ENCODE measurements around the gene EMILIN2. TPM values are rescaled to one million over a fixed set of nuclear protein-coding genes. Genes with fewer than 3 reads are reported as not detected.
A peak's percentile ranks its signal among the peaks of the same experiment; 100 is the strongest.

The EMILIN2 gene
- total and polyA plus RNA-seq, 4 donors, result 13.5 to 63.2 (median 36.0) TPM

- no peaks in the 10 kb centered on the region for H3K9me3 ChIP-seq (ENCODE audit: control insufficient read depth in 4 of 4, insufficient read depth in 3 of 4, low read length in 3 of 4)
- no peaks in the 10 kb centered on the region for H3K36me3 ChIP-seq (ENCODE audit: control insufficient read depth in 4 of 4, insufficient read depth in 4 of 4, low read length in 4 of 4)
- DNase-seq (peak; percentile 58 to 89 (median 75)), ATAC-seq (ENCODE audit: insufficient read depth, low FRiP score) (no peak)
- no peaks in the 10 kb centered on the region for H3K27me3 ChIP-seq (ENCODE audit: control insufficient read depth in 3 of 3, insufficient read depth in 3 of 3, low read length in 2 of 3)
- no peak for TF ChIP-seq CTCF (IDR thresholded peaks at IDR 0.05; ENCODE audit: control extremely low read depth, extremely low read depth)
- H3K9ac ChIP-seq (ENCODE audit: insufficient read depth in 1 of 2, low read length in 2 of 2), result no peak overlapping the region
- H3K4me3 ChIP-seq, result no peak overlapping the region
- 48 to 58% methylated on average over 10 of the region's 10 CpGs for WGBS, 2 donors
- H3K27ac ChIP-seq (ENCODE audit: low read depth in 1 of 2, low read length in 1 of 2), result peak overlapping the region in 1 of 2 donors; percentile 14
- peaks cover 0 to 29% (median 4%) of the 10 kb centered on the region in 5 donors for H3K4me1 ChIP-seq (ENCODE audit: control insufficient read depth in 5 of 5, insufficient read depth in 5 of 5, low read length in 5 of 5)
Measured at GRCh38 chr18:2883076-2883735, 36.4 kb downstream of the EMILIN2 start.

- Histone ChIP-seq H3K27me3 (ENCODE audit: control insufficient read depth in 3 of 3, insufficient read depth in 3 of 3, low read length in 2 of 3) (no peaks in the 10 kb centered on the region), H3K9ac (ENCODE audit: insufficient read depth in 1 of 2, low read length in 2 of 2) (no peak overlapping the region), H3K4me1 (ENCODE audit: control insufficient read depth in 5 of 5, insufficient read depth in 5 of 5, low read length in 5 of 5) (peaks cover 0 to 29% (median 4%) of the 10 kb centered on the region in 5 donors), H3K4me3 (no peak overlapping the region), H3K9me3 (ENCODE audit: control insufficient read depth in 4 of 4, insufficient read depth in 3 of 4, low read length in 3 of 4) (no peaks in the 10 kb centered on the region), H3K36me3 (ENCODE audit: control insufficient read depth in 4 of 4, insufficient read depth in 4 of 4, low read length in 4 of 4) (no peaks in the 10 kb centered on the region), H3K27ac (ENCODE audit: low read depth in 1 of 2, low read length in 1 of 2) (no peak overlapping the region)
- DNase-seq (no peak), ATAC-seq (ENCODE audit: insufficient read depth, low FRiP score) (no peak)
- TF ChIP-seq CTCF (IDR thresholded peaks at IDR 0.05; ENCODE audit: control extremely low read depth, extremely low read depth), result no peak
- 96 to 97% methylated on average over 13 of the region's 13 CpGs for WGBS, 2 donors
Measured at GRCh38 chr18:2884706-2885285, 38.0 kb downstream of the EMILIN2 start.

- Histone ChIP-seq H3K4me1 (ENCODE audit: control insufficient read depth in 5 of 5, insufficient read depth in 5 of 5, low read length in 5 of 5) (peaks cover 0 to 10% (median 4%) of the 10 kb centered on the region in 5 donors), H3K27ac (ENCODE audit: low read depth in 1 of 2, low read length in 1 of 2) (no peak overlapping the region), H3K9ac (ENCODE audit: insufficient read depth in 1 of 2, low read length in 2 of 2) (no peak overlapping the region), H3K9me3 (ENCODE audit: control insufficient read depth in 4 of 4, insufficient read depth in 3 of 4, low read length in 3 of 4) (no peaks in the 10 kb centered on the region), H3K4me3 (no peak overlapping the region), H3K36me3 (ENCODE audit: control insufficient read depth in 4 of 4, insufficient read depth in 4 of 4, low read length in 4 of 4) (peaks cover 0 to 2% (median 0%) of the 10 kb centered on the region in 4 donors), H3K27me3 (ENCODE audit: control insufficient read depth in 3 of 3, insufficient read depth in 3 of 3, low read length in 2 of 3) (no peaks in the 10 kb centered on the region)
- 73 to 83% methylated on average over 4 of the region's 4 CpGs for WGBS, 2 donors
- TF ChIP-seq CTCF (IDR thresholded peaks at IDR 0.05; ENCODE audit: control extremely low read depth, extremely low read depth), result no peak
- ATAC-seq (ENCODE audit: insufficient read depth, low FRiP score), result no peak
- DNase-seq, result no peak
Measured at GRCh38 chr18:2887470-2887869, 40.7 kb downstream of the EMILIN2 start.

Data from lung (tissue), 12 donors.